Endodermal cell (in vitro differentiated cells): Measurements from ENCODE around the gene KIFBP. TPM values are rescaled to one million over a fixed set of nuclear protein-coding genes. Genes with fewer than 3 reads are reported as not detected.
A peak's percentile ranks its signal among the peaks of the same experiment; 100 is the strongest.

ENCODE experiments used
- DNase-seq: peaks from one replicate; pipeline ENCODE4 v3.0.0-alpha.2; 2017
- H3K27ac ChIP-seq: 2 replicates; pipeline ENCODE4 v1.5.1; 2013; ENCODE audit warnings: mild to moderate bottlenecking, low read depth, low read length, moderate library complexity
- H3K27me3 ChIP-seq: 2 replicates; pipeline ENCODE4 v1.6.1; 2013; ENCODE audit warnings: mild to moderate bottlenecking, low read length, moderate library complexity; ENCODE audit not compliant: insufficient read depth, control insufficient read depth, poor library complexity, severe bottlenecking
- H3K36me3 ChIP-seq: 2 replicates; pipeline ENCODE4 v1.7.0; 2013; ENCODE audit warnings: mild to moderate bottlenecking, low read length, moderate library complexity; ENCODE audit not compliant: control insufficient read depth, insufficient read depth
- H3K4me1 ChIP-seq: one replicate; pipeline ENCODE4 v1.7.0; 2013; ENCODE audit warnings: low read length; ENCODE audit not compliant: control insufficient read depth, insufficient read depth
- H3K4me3 ChIP-seq: 2 replicates; pipeline ENCODE4 v1.5.1; 2013; ENCODE audit warnings: mild to moderate bottlenecking, low read length, moderate library complexity
- H3K9ac ChIP-seq: 2 replicates; pipeline ENCODE4 v1.6.1; 2013; ENCODE audit warnings: mild to moderate bottlenecking, low read length, moderate library complexity; ENCODE audit not compliant: poor library complexity, severe bottlenecking; ENCODE audit errors: extremely low read depth
- H3K9me3 ChIP-seq: 2 replicates; pipeline ENCODE4 v1.6.1; 2013; ENCODE audit warnings: mild to moderate bottlenecking, low read length, moderate library complexity; ENCODE audit not compliant: control insufficient read depth
- H3K27ac Mint-ChIP-seq: 2 replicates; pipeline ENCODE4 v1.8.0; 2020; ENCODE audit warnings: mixed read lengths
- H3K27me3 Mint-ChIP-seq: 2 replicates; pipeline ENCODE4 v1.8.0; 2021; ENCODE audit warnings: mild to moderate bottlenecking, mixed read lengths; ENCODE audit not compliant: insufficient read depth
- H3K36me3 Mint-ChIP-seq: 2 replicates; pipeline ENCODE4 v1.8.0; 2020; ENCODE audit warnings: low read depth, mixed read lengths
- H3K4me1 Mint-ChIP-seq: 2 replicates; pipeline ENCODE4 v1.8.0; 2020; ENCODE audit warnings: mixed read lengths
- H3K4me3 Mint-ChIP-seq: 2 replicates; pipeline ENCODE4 v1.8.0; 2020; ENCODE audit warnings: mild to moderate bottlenecking, moderate library complexity, mixed read lengths
- H3K9me3 Mint-ChIP-seq: 2 replicates; pipeline ENCODE4 v1.8.0; 2020; ENCODE audit warnings: mild to moderate bottlenecking, mixed read lengths
- WGBS, 2 experiments: methylation state at CpG; one replicate each; pipeline versions ENCODE4 v1.1.5 to v1.1.7; 2013; ENCODE audit warnings: missing lambda C conversion rate in 2 of 2, mixed read lengths in 1 of 2; ENCODE audit not compliant: insufficient coverage in 1 of 2, insufficient read length in 1 of 2; 5-methylcytosine and 5-hydroxymethylcytosine counted together
- total RNA-seq, 2 donors: library from RNA; stranded (reverse); fragmentation: NEBNext Ultra II Directional in 1 of 2; extraction: Animal tissue kit (Norgen Biotek cat#: 25700) in 1 of 2; gene quantifications; 2 replicates in 1 of 2; 3 replicates in 1 of 2; pipeline ENCODE4 v1.2.1, GENCODE V29; 2021
- TF ChIP-seq, protein P1 (sequence below): fragments of 200-600 bp; sonication (generic); conservative IDR thresholded peaks from 2 replicates; pipeline ENCODE4 v1.5.0; 2021; ENCODE audit warnings: antibody characterized with exemption, mild to moderate bottlenecking

KIFBP gene
- total RNA-seq, 2 donors from 2014 or later: 36.4 to 36.8 TPM

DNA sequence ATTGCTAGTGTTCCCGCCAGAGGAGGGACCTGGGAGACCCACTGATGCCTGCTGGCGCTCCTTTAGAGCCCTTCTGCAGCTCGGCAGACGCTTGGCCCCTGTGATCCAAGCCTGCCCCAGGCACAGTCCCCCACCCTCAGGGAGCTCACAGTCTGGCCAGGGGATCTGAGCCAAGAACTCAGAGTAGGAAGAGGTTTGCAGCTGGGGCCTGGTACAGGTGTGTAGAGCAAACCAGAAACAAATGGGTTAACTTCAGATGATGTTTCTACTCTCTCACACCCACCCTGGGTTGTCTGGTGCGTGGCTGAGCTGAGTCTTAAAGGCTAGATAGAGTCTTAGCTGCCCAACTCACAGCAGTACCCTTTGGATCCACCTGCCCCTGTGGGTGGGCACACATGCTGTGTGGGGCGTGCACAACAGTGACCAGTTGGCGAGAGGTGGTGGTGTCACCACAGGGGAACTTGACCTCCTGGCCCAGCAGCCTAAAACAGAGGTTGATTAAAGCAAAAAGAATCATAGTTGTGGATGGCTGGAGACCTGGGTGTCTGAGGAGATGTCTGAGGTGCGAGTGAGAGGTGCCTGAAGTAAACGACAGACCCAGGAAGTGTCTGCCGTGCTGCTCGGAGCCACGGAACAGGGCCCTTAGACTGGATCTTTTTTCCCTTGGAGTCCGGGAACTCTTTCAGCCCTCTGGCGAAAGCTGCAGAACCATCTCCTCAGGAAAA lies 68.1 kb downstream of the KIFBP start:
- Mint-ChIP-seq H3K9me3 (no peaks in the 10 kb centered on the region), H3K36me3 (no peaks in the 10 kb centered on the region), H3K4me3 (no peak overlapping the region), H3K27ac (no peak overlapping the region), H3K27me3 (no peaks in the 10 kb centered on the region), H3K4me1 (peaks cover 10% of the 10 kb centered on the region)
- Histone ChIP-seq H3K9ac (no peak overlapping the region), H3K4me1 (no peaks in the 10 kb centered on the region), H3K9me3 (no peaks in the 10 kb centered on the region), H3K36me3 (no peaks in the 10 kb centered on the region), H3K27ac (no peak overlapping the region), H3K4me3 (no peak overlapping the region), H3K27me3 (no peaks in the 10 kb centered on the region)
- 86 to 93% methylated on average over 8 to 14 of the region's 14 CpGs for WGBS, 2 experiments
- DNase-seq: no peak
- TF ChIP-seq, protein P1, sequence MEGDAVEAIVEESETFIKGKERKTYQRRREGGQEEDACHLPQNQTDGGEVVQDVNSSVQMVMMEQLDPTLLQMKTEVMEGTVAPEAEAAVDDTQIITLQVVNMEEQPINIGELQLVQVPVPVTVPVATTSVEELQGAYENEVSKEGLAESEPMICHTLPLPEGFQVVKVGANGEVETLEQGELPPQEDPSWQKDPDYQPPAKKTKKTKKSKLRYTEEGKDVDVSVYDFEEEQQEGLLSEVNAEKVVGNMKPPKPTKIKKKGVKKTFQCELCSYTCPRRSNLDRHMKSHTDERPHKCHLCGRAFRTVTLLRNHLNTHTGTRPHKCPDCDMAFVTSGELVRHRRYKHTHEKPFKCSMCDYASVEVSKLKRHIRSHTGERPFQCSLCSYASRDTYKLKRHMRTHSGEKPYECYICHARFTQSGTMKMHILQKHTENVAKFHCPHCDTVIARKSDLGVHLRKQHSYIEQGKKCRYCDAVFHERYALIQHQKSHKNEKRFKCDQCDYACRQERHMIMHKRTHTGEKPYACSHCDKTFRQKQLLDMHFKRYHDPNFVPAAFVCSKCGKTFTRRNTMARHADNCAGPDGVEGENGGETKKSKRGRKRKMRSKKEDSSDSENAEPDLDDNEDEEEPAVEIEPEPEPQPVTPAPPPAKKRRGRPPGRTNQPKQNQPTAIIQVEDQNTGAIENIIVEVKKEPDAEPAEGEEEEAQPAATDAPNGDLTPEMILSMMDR: no peak

DNA sequence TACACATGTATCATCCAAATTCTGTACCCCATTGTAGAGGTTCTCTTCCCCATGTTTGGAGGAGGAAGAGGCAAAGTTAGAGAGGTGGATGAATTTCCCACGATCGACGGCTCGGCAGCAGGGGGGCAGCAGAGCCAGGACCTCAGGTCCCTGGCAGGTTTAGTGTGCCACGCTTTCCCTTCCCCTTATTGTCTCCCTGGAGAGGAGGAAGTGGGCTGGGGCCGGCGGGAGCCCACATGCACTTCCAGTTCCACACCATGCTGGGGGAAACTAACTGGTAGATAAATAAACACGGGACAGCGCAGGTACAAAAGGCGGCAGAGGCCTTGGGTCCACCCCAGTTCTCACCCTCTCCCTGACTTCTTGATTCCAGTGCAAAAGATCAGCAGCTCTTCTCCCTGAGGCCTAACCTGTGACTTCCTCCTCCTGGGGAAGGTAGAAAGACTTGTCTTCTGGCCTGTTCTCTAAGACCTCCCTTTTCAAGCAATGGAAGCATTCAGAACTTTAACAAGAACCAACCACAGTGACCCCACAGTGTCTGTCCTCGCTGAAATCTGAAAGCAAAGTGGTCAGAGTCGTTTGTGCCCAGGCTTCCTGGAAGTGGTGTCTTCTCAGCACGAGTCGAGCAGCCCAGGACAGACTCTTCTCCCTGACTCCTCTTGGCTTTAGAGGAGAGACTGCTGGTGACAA lies 68.8 kb downstream of the KIFBP start:
- H3K27me3 Mint-ChIP-seq: no peaks in the 10 kb centered on the region
- no peaks in the 10 kb centered on the region for H3K9me3 ChIP-seq
- TF ChIP-seq, protein P1: no peak
- no peak overlapping the region for H3K27ac ChIP-seq
- DNase-seq: peak; percentile 54
- WGBS, 2 experiments: 80 to 95% methylated on average over 3 to 14 of the region's 14 CpGs
- no peak overlapping the region for H3K4me3 Mint-ChIP-seq
- no peaks in the 10 kb centered on the region for H3K36me3 Mint-ChIP-seq
- H3K36me3 ChIP-seq: no peaks in the 10 kb centered on the region
- no peak overlapping the region for H3K4me3 ChIP-seq
- no peak overlapping the region for H3K27ac Mint-ChIP-seq
- peaks cover 10% of the 10 kb centered on the region for H3K4me1 Mint-ChIP-seq
- no peaks in the 10 kb centered on the region for H3K9me3 Mint-ChIP-seq
- no peaks in the 10 kb centered on the region for H3K4me1 ChIP-seq
- no peak overlapping the region for H3K9ac ChIP-seq
- no peaks in the 10 kb centered on the region for H3K27me3 ChIP-seq

DNA sequence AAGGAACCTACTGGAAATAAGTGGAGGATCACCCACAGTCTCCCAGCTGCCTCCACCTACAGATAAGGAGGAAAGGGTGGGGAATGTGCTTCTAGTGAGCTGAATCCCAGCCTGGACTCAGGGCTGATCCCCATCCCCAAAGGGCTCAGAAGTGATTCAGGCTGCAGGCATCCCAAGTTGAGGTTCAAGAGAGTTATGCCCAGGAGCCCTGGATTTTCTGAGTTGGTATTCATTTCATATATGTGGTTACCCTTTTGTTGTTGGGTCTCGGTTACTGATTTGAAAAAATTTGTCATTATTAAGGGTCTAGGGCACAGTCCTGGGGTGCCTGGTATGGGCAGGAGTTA lies 69.3 kb downstream of the KIFBP start:
- H3K27me3 ChIP-seq: peaks cover 4% of the 10 kb centered on the region
- no peaks in the 10 kb centered on the region for H3K36me3 Mint-ChIP-seq
- H3K9ac ChIP-seq: no peak overlapping the region
- H3K9me3 ChIP-seq: no peaks in the 10 kb centered on the region
- no peak overlapping the region for H3K27ac Mint-ChIP-seq
- TF ChIP-seq, protein P1: no peak
- no peak for DNase-seq
- H3K4me1 ChIP-seq: no peaks in the 10 kb centered on the region
- no peaks in the 10 kb centered on the region for H3K36me3 ChIP-seq
- H3K27me3 Mint-ChIP-seq: peaks cover 1% of the 10 kb centered on the region
- no peaks in the 10 kb centered on the region for H3K9me3 Mint-ChIP-seq
- no peak overlapping the region for H3K4me3 ChIP-seq
- WGBS, 2 experiments: 0% methylated on average over 1 of the region's 1 CpG
- no peak overlapping the region for H3K27ac ChIP-seq
- H3K4me3 Mint-ChIP-seq: no peak overlapping the region
- H3K4me1 Mint-ChIP-seq: peaks cover 10% of the 10 kb centered on the region
